Measurements from ENCODE around the gene SYNM.
"Not testable (repeated sequence)": the region's sequence is repeated elsewhere in the genome, so short reads cannot be mapped to it uniquely, and the experiment has no call there.

The SYNM gene

GRCh38 chr15:99105514-99106341 lies 848 bp downstream of the SYNM start:
- DNase-seq (ENCODE audit: low read depth in 2 of 2), result no peak

- no peak for DNase-seq (ENCODE audit: low read depth in 2 of 2)
These were observed 1.7 kb downstream of the SYNM start for GRCh38 chr15:99106417-99107220.

- DNase-seq (ENCODE audit: low read depth in 2 of 2), result no peak
These were observed 4.1 kb downstream of the SYNM start for GRCh38 chr15:99108993-99109392.

- no peak for DNase-seq (ENCODE audit: low read depth in 2 of 2)
These were observed 4.7 kb downstream of the SYNM start for GRCh38 chr15:99109555-99110021.

- no peak for DNase-seq (ENCODE audit: low read depth in 2 of 2)
These were observed 5.2 kb downstream of the SYNM start for GRCh38 chr15:99110093-99110492.

- DNase-seq (ENCODE audit: low read depth in 2 of 2), result no peak
These were observed 5.9 kb downstream of the SYNM start for GRCh38 chr15:99110581-99111320.

GRCh38 chr15:99111641-99112040 lies 6.8 kb downstream of the SYNM start:
- not testable (repeated sequence) for DNase-seq (ENCODE audit: low read depth in 2 of 2)

- DNase-seq (ENCODE audit: low read depth in 2 of 2), result no peak
These were observed 8.8 kb downstream of the SYNM start for GRCh38 chr15:99113547-99114271.

- DNase-seq (ENCODE audit: low read depth in 2 of 2), result no peak
These were observed 9.8 kb downstream of the SYNM start for GRCh38 chr15:99114511-99115299.

- DNase-seq (ENCODE audit: low read depth in 2 of 2), result no peak
These were observed 10.7 kb downstream of the SYNM start for GRCh38 chr15:99115300-99116215.

- no peak for DNase-seq (ENCODE audit: low read depth in 2 of 2)
These were observed 12.2 kb downstream of the SYNM start for GRCh38 chr15:99117111-99117510.

GRCh38 chr15:99117563-99118257 lies 12.8 kb downstream of the SYNM start:
- DNase-seq (ENCODE audit: low read depth in 2 of 2), result no peak

- DNase-seq (ENCODE audit: low read depth in 2 of 2), result no peak
These were observed 13.4 kb downstream of the SYNM start for GRCh38 chr15:99118258-99118632.

- no peak for DNase-seq (ENCODE audit: low read depth in 2 of 2)
These were observed 14.1 kb downstream of the SYNM start for GRCh38 chr15:99118801-99119546.

- no peak for DNase-seq (ENCODE audit: low read depth in 2 of 2)
These were observed 15.3 kb downstream of the SYNM start for GRCh38 chr15:99120050-99120777.

GRCh38 chr15:99121207-99121606 lies 16.3 kb downstream of the SYNM start:
- DNase-seq (ENCODE audit: low read depth in 2 of 2), result no peak

GRCh38 chr15:99121691-99122410 lies 17.0 kb downstream of the SYNM start:
- no peak for DNase-seq (ENCODE audit: low read depth in 2 of 2)
